ENCODE data around the gene PTGDR2.

The PTGDR2 gene

DNA sequence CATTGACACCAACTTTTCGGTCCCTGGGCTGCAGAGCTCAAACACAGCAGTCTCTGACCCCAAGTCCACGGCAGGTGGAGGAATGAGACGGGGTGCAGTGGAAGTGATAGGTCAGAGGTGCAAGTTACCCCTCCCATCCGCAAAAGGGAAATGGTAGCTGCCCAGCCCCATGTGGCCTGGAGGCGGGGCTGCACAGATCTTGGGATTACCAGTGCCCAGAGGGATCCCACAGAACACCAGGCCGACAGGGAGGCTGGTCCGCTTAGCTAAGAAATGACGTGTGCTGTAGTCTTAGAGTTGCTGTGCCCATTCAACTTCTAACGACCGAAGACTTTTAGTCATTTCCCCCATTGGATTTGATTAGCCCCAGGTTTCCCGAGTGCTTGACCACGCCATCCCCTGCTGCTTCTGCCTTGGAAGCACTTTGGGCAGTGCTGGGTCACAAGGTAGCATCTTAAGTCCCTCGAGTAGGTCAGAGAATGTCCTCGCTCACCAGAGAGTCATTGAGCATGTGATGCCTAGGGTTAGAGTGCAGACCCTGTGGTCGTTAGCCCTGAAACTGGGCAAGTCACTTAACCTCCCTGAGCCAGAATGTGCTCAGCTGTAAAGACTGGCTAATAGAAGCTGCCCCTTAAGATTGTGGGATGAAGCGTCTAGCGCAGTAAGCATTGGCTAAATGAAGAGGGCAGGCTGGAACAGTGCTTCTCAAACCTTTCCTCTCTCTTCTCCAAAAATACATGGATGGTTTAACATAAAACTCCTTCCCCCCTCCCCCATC is 4.2 kb downstream of the PTGDR2 start:
- H3K4me3 ChIP-seq (ENCODE audit: low read depth, low read length) = no peak overlapping the region
- TF ChIP-seq, protein P1, sequence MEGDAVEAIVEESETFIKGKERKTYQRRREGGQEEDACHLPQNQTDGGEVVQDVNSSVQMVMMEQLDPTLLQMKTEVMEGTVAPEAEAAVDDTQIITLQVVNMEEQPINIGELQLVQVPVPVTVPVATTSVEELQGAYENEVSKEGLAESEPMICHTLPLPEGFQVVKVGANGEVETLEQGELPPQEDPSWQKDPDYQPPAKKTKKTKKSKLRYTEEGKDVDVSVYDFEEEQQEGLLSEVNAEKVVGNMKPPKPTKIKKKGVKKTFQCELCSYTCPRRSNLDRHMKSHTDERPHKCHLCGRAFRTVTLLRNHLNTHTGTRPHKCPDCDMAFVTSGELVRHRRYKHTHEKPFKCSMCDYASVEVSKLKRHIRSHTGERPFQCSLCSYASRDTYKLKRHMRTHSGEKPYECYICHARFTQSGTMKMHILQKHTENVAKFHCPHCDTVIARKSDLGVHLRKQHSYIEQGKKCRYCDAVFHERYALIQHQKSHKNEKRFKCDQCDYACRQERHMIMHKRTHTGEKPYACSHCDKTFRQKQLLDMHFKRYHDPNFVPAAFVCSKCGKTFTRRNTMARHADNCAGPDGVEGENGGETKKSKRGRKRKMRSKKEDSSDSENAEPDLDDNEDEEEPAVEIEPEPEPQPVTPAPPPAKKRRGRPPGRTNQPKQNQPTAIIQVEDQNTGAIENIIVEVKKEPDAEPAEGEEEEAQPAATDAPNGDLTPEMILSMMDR (IDR thresholded peaks at IDR 0.05; ENCODE audit: low read depth, low read length) = no peak

DNA sequence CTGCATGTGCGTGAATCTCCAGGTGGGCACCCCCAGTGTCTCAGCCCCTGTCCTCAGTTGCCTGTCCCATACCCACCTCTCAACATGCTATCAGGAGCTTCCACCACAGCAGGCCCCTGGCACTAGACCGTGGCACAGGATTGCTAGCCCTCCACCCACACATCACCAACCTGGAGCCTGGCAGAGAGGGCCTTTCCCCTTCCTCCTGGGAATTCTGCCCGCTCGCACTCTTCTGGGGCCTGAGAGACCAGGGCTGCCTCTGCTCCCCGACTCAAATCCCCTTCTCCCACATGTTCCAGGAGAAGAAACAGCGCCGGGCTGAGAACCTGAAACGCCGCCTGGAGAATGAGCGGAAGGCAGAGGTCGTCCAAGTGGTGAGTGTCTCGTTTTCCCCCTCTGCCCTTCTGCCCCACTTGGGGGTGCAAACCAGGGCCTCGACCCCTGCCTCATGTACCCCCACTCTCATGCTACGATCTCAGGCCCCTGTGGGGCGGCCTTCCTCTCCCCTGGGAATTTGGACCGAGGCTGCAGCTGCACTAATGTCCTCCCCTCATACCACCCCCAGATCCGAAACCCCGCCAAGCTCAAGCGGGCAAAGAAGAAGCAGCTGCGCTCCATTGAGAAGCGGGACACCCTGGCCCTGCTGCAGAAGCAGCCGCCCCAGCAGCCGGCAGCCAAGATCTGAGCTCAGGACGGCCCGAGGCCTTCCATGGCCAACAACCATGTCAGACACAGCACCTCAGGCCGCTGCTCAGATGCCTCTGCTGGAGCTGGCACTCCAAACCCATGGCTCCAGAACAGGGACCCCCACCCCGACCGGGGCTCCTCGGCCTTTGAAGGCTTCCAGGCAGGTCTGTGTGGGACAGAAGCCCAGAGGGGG is 5.9 kb downstream of the PTGDR2 start:
- TF ChIP-seq, protein P1 (IDR thresholded peaks at IDR 0.05; ENCODE audit: low read depth, low read length) = no peak
- H3K4me3 ChIP-seq (ENCODE audit: low read depth, low read length) = no peak overlapping the region

DNA sequence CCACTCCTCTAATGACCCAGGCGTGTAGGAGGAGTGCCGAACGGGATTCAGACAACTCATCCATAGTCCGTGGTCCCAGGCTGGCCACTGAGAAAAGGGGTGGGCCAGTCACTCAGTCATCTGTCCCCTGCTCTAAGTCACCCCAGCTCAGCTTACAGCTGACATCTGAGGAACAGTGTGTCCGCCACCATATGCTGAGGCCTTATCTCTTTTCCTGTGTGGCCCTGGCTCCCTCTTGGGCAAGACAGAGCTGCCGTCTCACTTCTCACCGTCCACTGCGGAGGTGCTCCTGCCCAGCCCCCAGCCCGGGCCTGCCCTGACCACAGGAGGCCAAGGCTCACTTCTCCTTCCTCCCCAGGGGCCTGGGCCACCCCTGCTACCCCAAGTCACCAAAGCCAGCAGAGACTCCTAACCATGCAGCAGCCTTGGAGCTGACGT is 7.0 kb downstream of the PTGDR2 start:
- no peak overlapping the region for H3K4me3 ChIP-seq (ENCODE audit: low read depth, low read length)
- TF ChIP-seq, protein P1 (IDR thresholded peaks at IDR 0.05; ENCODE audit: low read depth, low read length) = no peak

DNA sequence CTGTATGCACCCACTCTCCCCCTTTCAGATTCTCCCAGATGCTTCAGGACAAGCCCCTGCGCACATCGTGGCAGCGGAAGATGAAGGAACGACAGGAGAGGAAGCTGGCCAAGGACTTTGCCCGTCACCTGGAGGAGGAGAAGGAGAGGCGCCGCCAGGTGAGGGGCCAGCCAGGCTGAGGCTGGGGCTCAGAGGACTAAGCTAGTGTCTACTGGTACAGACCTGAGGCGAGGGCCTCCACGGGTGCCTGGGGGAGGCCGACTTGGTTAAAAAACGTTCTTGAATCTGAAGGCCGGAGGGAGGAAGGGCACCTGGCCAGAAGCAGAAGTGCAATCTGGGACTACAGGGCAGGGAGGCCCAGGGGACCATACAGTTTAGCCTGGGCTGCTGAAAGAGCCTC is 7.9 kb downstream of the PTGDR2 start:
- TF ChIP-seq, protein P1 (IDR thresholded peaks at IDR 0.05; ENCODE audit: low read depth, low read length) = no peak
- no peak overlapping the region for H3K4me3 ChIP-seq (ENCODE audit: low read depth, low read length)

DNA sequence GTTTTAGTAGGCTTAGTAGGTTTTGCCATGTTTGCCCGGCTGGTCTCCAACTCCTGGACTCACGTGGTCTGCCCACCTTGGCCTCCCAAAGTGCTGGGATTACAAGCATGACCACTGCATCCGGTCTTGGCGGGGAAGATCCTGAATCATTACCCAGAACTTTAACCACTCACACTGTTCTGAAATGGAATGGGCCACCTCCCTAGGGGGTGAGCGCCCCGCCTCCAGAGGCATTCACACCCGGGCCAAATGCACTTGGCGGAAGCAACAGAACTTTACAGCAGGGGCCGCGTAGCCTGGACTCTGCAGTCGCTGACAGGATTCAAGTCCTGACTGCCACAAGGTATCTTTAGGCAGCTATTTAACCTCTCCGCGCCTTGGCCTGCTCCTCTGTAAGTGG is 8.5 kb downstream of the PTGDR2 start:
- TF ChIP-seq, protein P1 (IDR thresholded peaks at IDR 0.05; ENCODE audit: low read depth, low read length) = no peak
- H3K4me3 ChIP-seq (ENCODE audit: low read depth, low read length) = no peak overlapping the region

DNA sequence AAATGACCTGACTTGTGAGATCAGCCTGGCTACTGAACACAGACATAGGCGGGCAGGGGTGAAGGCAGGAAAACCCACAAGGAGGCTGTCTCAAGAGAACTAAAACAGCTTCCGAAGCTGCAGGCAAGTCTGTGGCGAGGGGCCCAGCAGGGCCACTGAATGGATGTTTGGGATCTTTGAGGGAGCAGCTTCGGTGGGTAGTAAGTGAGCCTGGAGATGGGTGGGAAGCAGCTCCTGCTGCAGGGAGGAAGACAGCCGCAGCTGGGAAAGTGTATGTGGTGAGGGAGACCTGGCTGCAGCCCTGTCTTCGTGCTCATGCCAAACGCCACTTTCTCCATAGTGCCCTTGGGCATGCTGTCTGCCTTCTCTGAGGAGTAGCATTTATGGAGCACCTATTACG is 10.4 kb downstream of the PTGDR2 start:
- TF ChIP-seq, protein P1 (IDR thresholded peaks at IDR 0.05; ENCODE audit: low read depth, low read length) = no peak
- no peak overlapping the region for H3K4me3 ChIP-seq (ENCODE audit: low read depth, low read length)

DNA sequence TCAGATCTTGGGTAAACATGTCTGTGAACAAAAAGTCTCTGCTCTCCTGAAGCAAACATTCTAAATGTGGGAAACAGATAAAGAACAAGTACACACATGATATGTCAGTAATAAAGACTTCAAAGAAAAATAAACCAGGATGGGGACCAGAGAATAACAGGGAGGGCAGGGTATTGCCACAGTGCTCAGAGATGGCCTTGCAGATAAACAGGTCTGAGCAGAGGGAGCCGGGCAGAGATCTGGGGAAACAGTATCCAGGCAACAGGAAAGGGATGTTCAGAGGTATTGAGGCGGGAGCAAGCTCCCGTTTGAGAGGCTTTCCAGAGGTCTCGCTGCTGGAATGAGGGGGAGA is 10.9 kb downstream of the PTGDR2 start:
- peak overlapping the region; percentile 74 for H3K4me3 ChIP-seq (ENCODE audit: low read depth, low read length)
- TF ChIP-seq, protein P1 (IDR thresholded peaks at IDR 0.05; ENCODE audit: low read depth, low read length) = no peak

Data from WI38 (cell line).